ENCODE measurements around the gene MPZL2. TPM values are rescaled to one million over a fixed set of nuclear protein-coding genes. Genes with fewer than 3 reads are reported as not detected.

Gene MPZL2
- total RNA-seq, 1 experiment from 2014 or later, result 0.26 TPM

- TF ChIP-seq CTCF (conservative IDR thresholded peaks at IDR 0.05), result no peak
- no peak overlapping the region for H3K9ac ChIP-seq (ENCODE audit: extremely low read depth, insufficient read length, low read length)
- no peak overlapping the region for H4K91ac ChIP-seq (ENCODE audit: insufficient read length, low read depth, low read length)
- no peak overlapping the region for H2BK15ac ChIP-seq (ENCODE audit: low read depth, low read length)
- H3K9me3 Mint-ChIP-seq, result no peaks in the 10 kb centered on the region
- no peak for DNase-seq
- H3K27ac Mint-ChIP-seq, result no peak overlapping the region
- no CpG with 5 or more reads among the region's 9 CpGs for WGBS (ENCODE audit: extremely low coverage, insufficient read length, low lambda C conversion rate)
- no peak overlapping the region for H2BK12ac ChIP-seq (ENCODE audit: insufficient read length, low read depth, low read length)
- no peak overlapping the region for H2BK120ac ChIP-seq (ENCODE audit: low read depth, low read length, poor library complexity, severe bottlenecking)
- no peak overlapping the region for H2AK5ac ChIP-seq (ENCODE audit: insufficient read length, low read length)
- no peak overlapping the region for H3K4me2 ChIP-seq (ENCODE audit: insufficient read depth, insufficient read length, low read length)
- no peak overlapping the region for H2BK20ac ChIP-seq (ENCODE audit: low read depth, low read length, poor library complexity, severe bottlenecking)
- H3K27me3 ChIP-seq (ENCODE audit: insufficient read depth, low read length), result no peaks in the 10 kb centered on the region
- H3K23ac ChIP-seq (ENCODE audit: insufficient read length, low read depth, low read length), result no peak overlapping the region
- no peak overlapping the region for H3K14ac ChIP-seq (ENCODE audit: insufficient read depth, low read length)
- peaks cover 7% of the 10 kb centered on the region for H3K4me1 ChIP-seq (ENCODE audit: insufficient read depth, low read length)
- H3K79me2 ChIP-seq (ENCODE audit: insufficient read depth, low read length), result no peaks in the 10 kb centered on the region
- H4K8ac ChIP-seq (replicated peaks; ENCODE audit: insufficient read length, low read depth, low read length), result no peak overlapping the region
- H3K79me1 ChIP-seq (ENCODE audit: insufficient read depth, low read depth, low read length, poor library complexity, severe bottlenecking), result no peaks in the 10 kb centered on the region
- no peaks in the 10 kb centered on the region for H4K20me1 ChIP-seq (ENCODE audit: control insufficient read depth, insufficient read depth, insufficient read length)
- H3K18ac ChIP-seq (ENCODE audit: insufficient read length, low read depth, low read length), result no peak overlapping the region
- no peak overlapping the region for H3T11ph ChIP-seq (ENCODE audit: low read length)
- H3K36me3 Mint-ChIP-seq (ENCODE audit: insufficient read depth in 1 of 3, low read depth in 3 of 3), result 0 out of 7 replicates have a peak, but pooled peaks cover 0 to 7% (median 0%) of the 10 kb centered on the region in 3 experiments
- no peak overlapping the region for H3K4me3 Mint-ChIP-seq
- H3K27ac ChIP-seq (ENCODE audit: insufficient read length, low read depth, low read length), result no peak overlapping the region
- H3K27me3 Mint-ChIP-seq (ENCODE audit: low read depth), result peaks cover 4% of the 10 kb centered on the region
- H3K4ac ChIP-seq (ENCODE audit: low read depth, low read length), result no peak overlapping the region
- no peak overlapping the region for H2AFZ ChIP-seq (ENCODE audit: low read length)
- peaks cover 19 to 22% of the 10 kb centered on the region in 2 experiments for H3K4me1 Mint-ChIP-seq
- H3K9me3 ChIP-seq (ENCODE audit: control insufficient read depth, low read depth, low read length), result no peaks in the 10 kb centered on the region
- no peaks in the 10 kb centered on the region for H3K23me2 ChIP-seq (ENCODE audit: insufficient read length, low read depth, low read length, poor library complexity, severe bottlenecking)
- H4K5ac ChIP-seq (ENCODE audit: insufficient read length, low read depth, low read length), result no peak overlapping the region
- no peak overlapping the region for H3K56ac ChIP-seq (ENCODE audit: insufficient read length, low read depth, low read length)
- H2BK5ac ChIP-seq (ENCODE audit: insufficient read length, low read length), result no peak overlapping the region
Measured at GRCh38 chr11:118205606-118206378, 58.3 kb downstream of the MPZL2 start.

Other genes starting within 250 kb of the MPZL2 start
- not detected in 2 replicates for gene TMPRSS4, start 187.2 kb downstream of the MPZL2 start, total RNA-seq (2021)
- gene SMIM35, start 177.3 kb downstream of the MPZL2 start, total RNA-seq (2021), result not detected in 2 replicates
- 1.6 and 1.9 TPM in 2 replicates for gene SCN4B, start 111.5 kb downstream of the MPZL2 start, total RNA-seq (2021)
- not detected in 2 replicates for gene SCN2B, start 87.7 kb downstream of the MPZL2 start, total RNA-seq (2021)
- gene JAML, start 39.3 kb downstream of the MPZL2 start, total RNA-seq (2021), result 0.35 and 0.48 TPM in 2 replicates
- 2.1 and 2.6 TPM in 2 replicates for gene MPZL3, start 11.9 kb downstream of the MPZL2 start, total RNA-seq (2021)
- not detected in 2 replicates for gene CD3E, start 40.4 kb upstream of the MPZL2 start, total RNA-seq (2021)
- not detected in 2 replicates for gene CD3D, start 78.4 kb upstream of the MPZL2 start, total RNA-seq (2021)
- gene CD3G, start 80.0 kb upstream of the MPZL2 start, total RNA-seq (2021), result not detected in 2 replicates
- gene UBE4A, start 95.3 kb upstream of the MPZL2 start, total RNA-seq (2021), result 33.0 and 33.7 TPM in 2 replicates
- gene ATP5MG, start 137.3 kb upstream of the MPZL2 start, total RNA-seq (2021), result 253 and 254 TPM in 2 replicates
- 51.7 and 62.0 TPM in 2 replicates for gene KMT2A, start 172.2 kb upstream of the MPZL2 start, total RNA-seq (2021)

Data from H9 (cell line).